ENCODE measurements around the gene KCNK18.

- no peak for TF ChIP-seq POLR2A (IDR thresholded peaks at IDR 0.05)
- TF ChIP-seq, protein P1, sequence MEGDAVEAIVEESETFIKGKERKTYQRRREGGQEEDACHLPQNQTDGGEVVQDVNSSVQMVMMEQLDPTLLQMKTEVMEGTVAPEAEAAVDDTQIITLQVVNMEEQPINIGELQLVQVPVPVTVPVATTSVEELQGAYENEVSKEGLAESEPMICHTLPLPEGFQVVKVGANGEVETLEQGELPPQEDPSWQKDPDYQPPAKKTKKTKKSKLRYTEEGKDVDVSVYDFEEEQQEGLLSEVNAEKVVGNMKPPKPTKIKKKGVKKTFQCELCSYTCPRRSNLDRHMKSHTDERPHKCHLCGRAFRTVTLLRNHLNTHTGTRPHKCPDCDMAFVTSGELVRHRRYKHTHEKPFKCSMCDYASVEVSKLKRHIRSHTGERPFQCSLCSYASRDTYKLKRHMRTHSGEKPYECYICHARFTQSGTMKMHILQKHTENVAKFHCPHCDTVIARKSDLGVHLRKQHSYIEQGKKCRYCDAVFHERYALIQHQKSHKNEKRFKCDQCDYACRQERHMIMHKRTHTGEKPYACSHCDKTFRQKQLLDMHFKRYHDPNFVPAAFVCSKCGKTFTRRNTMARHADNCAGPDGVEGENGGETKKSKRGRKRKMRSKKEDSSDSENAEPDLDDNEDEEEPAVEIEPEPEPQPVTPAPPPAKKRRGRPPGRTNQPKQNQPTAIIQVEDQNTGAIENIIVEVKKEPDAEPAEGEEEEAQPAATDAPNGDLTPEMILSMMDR (IDR thresholded peaks at IDR 0.05) = no peak
Measured at GRCh38 chr10:117184296-117184695, 13.0 kb upstream of the KCNK18 start.

Data from right lobe of liver (tissue), 4 donors.